HepG2 (cell line): ENCODE measurements around the gene LYST. TPM values are rescaled to one million over a fixed set of nuclear protein-coding genes. Genes with fewer than 3 reads are reported as not detected.

ENCODE experiments used
- ATAC-seq: fragments of 200-7000 bp; cut with Tn5 transposase; 3 replicates; pipeline ENCODE4 v1.9.1; 2020; ENCODE audit warnings: mild to moderate bottlenecking, moderate library complexity
- BruUV-seq: library from RNA; stranded (reverse); fragments of 400-500 nt; replicated peaks from 2 replicates; lab custom pipeline; 2021; lab: Mats Ljungman, UMichigan
- CTCF ChIA-PET: fragments of 300-600 bp; formaldehyde crosslinking; extraction: SDS; loops from one replicate; lab custom pipeline; 2021; ENCODE audit warnings: low total read pairs, inconsistent platforms, low intra/inter-chr PET ratio; lab: Yijun Ruan, JAX
- POLR2A ChIA-PET: fragments of 350-600 bp; sonication (Branson Sonifier 250); formaldehyde crosslinking; loops from one replicate; lab custom pipeline; 2020; ENCODE audit warnings: antibody characterized with exemption, inconsistent platforms; lab: Yijun Ruan, JAX
- DNase-seq: peaks from one replicate; pipeline ENCODE4 v3.0.0-alpha.2; 2015; ENCODE audit warnings: low spot score
- FAIRE-seq: peaks from 3 replicates; lab custom pipeline; 2011; peaks lifted over from hg19 to GRCh38; lab: Jason Lieb, UNC
- H2AFZ ChIP-seq: one replicate; pipeline ENCODE4 v1.6.1; 2011; ENCODE audit warnings: low read length, inconsistent platforms
- H3K27ac ChIP-seq: fragments of 300-600 bp; 3 replicates; pipeline ENCODE4 v1.8.0; 2011; ENCODE audit warnings: mixed run types, mild to moderate bottlenecking, mixed read lengths, low read length, inconsistent platforms; ENCODE audit not compliant: insufficient read depth; ENCODE audit errors: extremely low read length
- H3K27me3 ChIP-seq, 2 experiments: fragments of 200-600 bp in 1 of 2; 2 replicates in 1 of 2; 3 replicates in 1 of 2; pipeline versions ENCODE4 v1.6.0 to v1.8.0; 2011; ENCODE audit warnings: low read length in 2 of 2, mild to moderate bottlenecking in 2 of 2, moderate library complexity in 2 of 2, inconsistent platforms in 1 of 2; ENCODE audit not compliant: insufficient read depth in 2 of 2, control insufficient read depth in 1 of 2
- H3K36me3 ChIP-seq, 2 experiments: fragments of 200-600 bp in 1 of 2; replicated peaks in 1 of 2; 2 replicates in 1 of 2; 3 replicates in 1 of 2; pipeline versions ENCODE4 v1.5.1 to v1.8.0; 2011; ENCODE audit warnings: low read length in 2 of 2, inconsistent platforms in 1 of 2; ENCODE audit not compliant: insufficient read depth in 2 of 2, control insufficient read depth in 1 of 2
- H3K4me1 ChIP-seq: 2 replicates; pipeline ENCODE4 v1.5.1; 2012; ENCODE audit warnings: low read length, inconsistent platforms; ENCODE audit not compliant: insufficient read depth
- H3K4me2 ChIP-seq: 2 replicates; pipeline ENCODE4 v1.6.0; 2011; ENCODE audit warnings: low read depth, low read length, inconsistent platforms
- H3K4me3 ChIP-seq, 3 experiments: fragments of 200-600 bp in 1 of 3; sonication (generic), shearing (Covaris generic) in 1 of 3; replicated peaks in 1 of 3; 2 replicates each; pipeline ENCODE4 v1.5.1; 2011 to 2016; ENCODE audit warnings: low read length in 3 of 3, inconsistent platforms in 2 of 3, low read depth in 2 of 3, mild to moderate bottlenecking in 2 of 3, control low read depth in 1 of 3, mixed read lengths in 1 of 3; ENCODE audit not compliant: insufficient read depth in 1 of 3
- H3K79me2 ChIP-seq: one replicate; pipeline ENCODE4 v1.6.1; 2011; ENCODE audit warnings: low read length, inconsistent platforms; ENCODE audit not compliant: insufficient read depth
- H3K9ac ChIP-seq: 2 replicates; pipeline ENCODE4 v1.6.0; 2011; ENCODE audit warnings: mild to moderate bottlenecking, low read depth, low read length, inconsistent platforms; ENCODE audit not compliant: insufficient read depth
- H3K9me3 ChIP-seq: 2 replicates; pipeline ENCODE4 v1.5.1; 2012; ENCODE audit warnings: mild to moderate bottlenecking, low read length
- H4K20me1 ChIP-seq: 2 replicates; pipeline ENCODE4 v1.6.0; 2011; ENCODE audit warnings: inconsistent platforms, mild to moderate bottlenecking, low read length, moderate library complexity; ENCODE audit not compliant: insufficient read depth
- AKAP8 ChIP-seq: sonication (generic); formaldehyde crosslinking; IDR thresholded peaks from 2 replicates; pipeline ENCODE4 v1.5.1; 2020; ENCODE audit warnings: mild to moderate bottlenecking, missing genetic modification reagents
- CREB1 ChIP-seq, 2 experiments: fragments of 450-650 bp in 1 of 2; IDR thresholded peaks; 2 replicates each; pipeline ENCODE4 v1.6.1; 2016 to 2017; ENCODE audit warnings: control low read depth in 1 of 2, mild to moderate bottlenecking in 1 of 2, missing compliant biosample characterization in 1 of 2, missing genetic modification characterization in 1 of 2
- DMTF1 ChIP-seq: sonication (generic); formaldehyde crosslinking; IDR thresholded peaks from 2 replicates; pipeline ENCODE4 v1.4.0; 2020; ENCODE audit warnings: mild to moderate bottlenecking, missing genetic modification reagents
- NCOR1 ChIP-seq: fragments of 200-600 bp; sonication (generic); IDR thresholded peaks from 2 replicates; pipeline ENCODE4 v1.7.0; 2017; ENCODE audit warnings: antibody characterized with exemption, low read length, borderline replicate concordance
- PAWR ChIP-seq: sonication (generic); formaldehyde crosslinking; IDR thresholded peaks from 2 replicates; pipeline ENCODE4 v1.4.0; 2020; ENCODE audit warnings: missing genetic modification reagents, mild to moderate bottlenecking, borderline replicate concordance
- ZNF260 ChIP-seq: sonication (generic); formaldehyde crosslinking; IDR thresholded peaks from 2 replicates; pipeline ENCODE4 v1.4.0; 2020; ENCODE audit warnings: missing genetic modification reagents, low read depth, mild to moderate bottlenecking, borderline replicate concordance
- ZNF276 ChIP-seq: sonication (generic); formaldehyde crosslinking; IDR thresholded peaks from 2 replicates; pipeline ENCODE4 v1.4.0; 2020; ENCODE audit warnings: mild to moderate bottlenecking, low read depth, missing genetic modification reagents
- ZNF878 ChIP-seq: sonication (generic); formaldehyde crosslinking; IDR thresholded peaks from 2 replicates; pipeline ENCODE4 v1.8.1; 2023; ENCODE audit warnings: mild to moderate bottlenecking, missing genetic modification reagents, moderate library complexity
- WGBS: methylation state at CpG from one replicate; pipeline ENCODE4 v1.1.6; 2017; ENCODE audit warnings: low lambda C conversion rate; 5-methylcytosine and 5-hydroxymethylcytosine counted together
- in situ Hi-C: cut with HindIII; loops from 2 replicates; pipeline ENCODE4 v1.10.0; 2017; ENCODE audit warnings: low pct_unique_long_range_greater_than_20kb; ENCODE audit not compliant: extremely low pct_ligation_motif_present
- intact Hi-C: fragments of 100-400 bp; cut with micrococcal nuclease; formaldehyde crosslinking; loops from one replicate; pipeline ENCODE4 v1.10.0; 2022; ENCODE audit not compliant: unreplicated experiment
- polyA plus RNA-seq, 8 experiments: library from polyadenylated mRNA; depleted of rRNA in 3 of 8; stranded (reverse) in 7 of 8; unstranded in 1 of 8; fragments of >200 nt; fragmentation: Illumina TruSeq in 4 of 8; extraction: Trizol in 4 of 8; gene quantifications; 2 replicates each; pipeline versions ENCODE4 v1.2.1 to v1.2.3, GENCODE V29; 2011 to 2016; ENCODE audit warnings: low read depth in 4 of 8, missing spikeins in 1 of 8, mixed read lengths in 1 of 8; ENCODE audit not compliant: insufficient read depth in 1 of 8
- total RNA-seq, 5 experiments: library from RNA; depleted of rRNA; stranded (reverse); fragments of >200 nt; fragmentation: Illumina TruSeq; extraction: Trizol; gene quantifications; 2 replicates each; pipeline ENCODE4 v1.2.3, GENCODE V29; 2016; ENCODE audit warnings: low read depth in 1 of 5
- TF ChIP-seq, protein P1 (sequence below): sonication (generic); formaldehyde crosslinking; IDR thresholded peaks from 2 replicates; pipeline ENCODE4 v1.8.0; 2022; ENCODE audit warnings: mild to moderate bottlenecking, missing genetic modification reagents, moderate library complexity
- TF ChIP-seq, protein P2 (sequence below): sonication (generic); formaldehyde crosslinking; IDR thresholded peaks from 2 replicates; pipeline ENCODE4 v1.8.0; 2022; ENCODE audit warnings: missing genetic modification reagents, mild to moderate bottlenecking, inconsistent platforms, borderline replicate concordance

LYST gene
- total and polyA plus RNA-seq, 2 of the 13 experiments (the other 11 are each of a cell fraction or from before 2014, with no cell fraction given): 0.91 to 2.5 TPM

DNA sequence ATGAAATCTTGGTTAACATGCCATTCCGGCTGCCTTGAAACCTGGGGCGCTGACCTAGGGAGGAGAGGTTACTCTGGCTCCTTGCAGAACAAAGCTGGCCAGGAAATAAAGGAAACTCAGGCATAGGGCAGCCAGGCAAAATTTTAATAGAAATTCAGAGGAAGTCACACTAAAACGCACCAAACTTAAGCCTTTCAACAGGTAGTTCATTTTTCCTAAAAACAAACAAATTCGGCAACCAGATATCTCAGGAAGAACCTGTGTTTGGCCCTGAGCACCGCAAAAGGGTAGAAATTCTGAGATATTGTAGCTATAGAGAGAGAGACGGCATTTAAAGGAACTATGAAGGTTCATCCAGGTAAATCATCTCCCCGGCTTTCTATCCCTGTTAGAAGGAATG is 13.1 kb downstream of the LYST start:
- Histone ChIP-seq H3K36me3 (no peaks in the 10 kb centered on the region), H3K27ac (no peak overlapping the region), H3K4me2 (no peak overlapping the region), H3K4me3 (no peak overlapping the region), H4K20me1 (no peaks in the 10 kb centered on the region), H3K9me3 (no peaks in the 10 kb centered on the region), H3K9ac (no peak overlapping the region), H3K27me3 (no peaks in the 10 kb centered on the region), H3K4me1 (no peaks in the 10 kb centered on the region), H3K79me2 (no peaks in the 10 kb centered on the region), H2AFZ (no peak overlapping the region)
- DNase-seq (no peak), FAIRE-seq (no peak), ATAC-seq (no peak)
- POLR2A ChIA-PET: no interaction called here
- no TSS peak for BruUV-seq
- CTCF ChIA-PET: no interaction called here
- intact Hi-C loops: no loop called here
- in situ Hi-C loops: no loop called here
- 76% methylated on average over 7 of the region's 7 CpGs for WGBS
- TF ChIP-seq AKAP8 (CRISPR knock-in tag): no peak
- TF ChIP-seq NCOR1: no peak
- TF ChIP-seq ZNF260 (CRISPR knock-in tag): no peak
- no peak for TF ChIP-seq PAWR
- TF ChIP-seq ZNF878 (CRISPR knock-in tag): no peak
- no peak for TF ChIP-seq ZNF276 (CRISPR knock-in tag)
- TF ChIP-seq, protein P1, sequence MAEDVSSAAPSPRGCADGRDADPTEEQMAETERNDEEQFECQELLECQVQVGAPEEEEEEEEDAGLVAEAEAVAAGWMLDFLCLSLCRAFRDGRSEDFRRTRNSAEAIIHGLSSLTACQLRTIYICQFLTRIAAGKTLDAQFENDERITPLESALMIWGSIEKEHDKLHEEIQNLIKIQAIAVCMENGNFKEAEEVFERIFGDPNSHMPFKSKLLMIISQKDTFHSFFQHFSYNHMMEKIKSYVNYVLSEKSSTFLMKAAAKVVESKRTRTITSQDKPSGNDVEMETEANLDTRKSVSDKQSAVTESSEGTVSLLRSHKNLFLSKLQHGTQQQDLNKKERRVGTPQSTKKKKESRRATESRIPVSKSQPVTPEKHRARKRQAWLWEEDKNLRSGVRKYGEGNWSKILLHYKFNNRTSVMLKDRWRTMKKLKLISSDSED: no peak
- TF ChIP-seq, protein P2, sequence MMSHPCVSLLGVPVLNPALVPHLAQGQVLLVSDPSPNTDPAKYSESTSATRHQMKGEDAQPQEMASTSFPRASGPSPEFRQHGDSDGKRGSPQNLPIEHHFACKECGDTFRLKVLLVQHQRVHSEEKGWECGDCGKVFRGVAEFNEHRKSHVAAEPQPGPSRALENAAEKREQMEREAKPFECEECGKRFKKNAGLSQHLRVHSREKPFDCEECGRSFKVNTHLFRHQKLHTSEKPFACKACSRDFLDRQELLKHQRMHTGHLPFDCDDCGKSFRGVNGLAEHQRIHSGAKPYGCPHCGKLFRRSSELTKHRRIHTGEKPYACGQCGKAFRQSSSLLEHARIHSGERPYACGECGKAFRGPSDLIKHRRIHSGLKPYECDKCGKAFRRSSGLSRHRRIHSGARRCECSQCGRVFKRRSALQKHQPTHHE (CRISPR knock-in tag): no peak
- TF ChIP-seq CREB1 (IDR thresholded peaks at IDR 0.05): no peak
- no peak for TF ChIP-seq CREB1 (CRISPR knock-in tag; IDR thresholded peaks at IDR 0.05)
- no peak for TF ChIP-seq DMTF1 (CRISPR knock-in tag)
